HG03097 (cell line): Measurements from ENCODE around the gene LTB4R2.

Experiments used
- ATAC-seq: cut with Tn5 transposase; IDR thresholded peaks from one replicate; pipeline ENCODE4 v1.9.1; 2021; ENCODE audit not compliant: unreplicated experiment, low FRiP score

Gene LTB4R2

DNA sequence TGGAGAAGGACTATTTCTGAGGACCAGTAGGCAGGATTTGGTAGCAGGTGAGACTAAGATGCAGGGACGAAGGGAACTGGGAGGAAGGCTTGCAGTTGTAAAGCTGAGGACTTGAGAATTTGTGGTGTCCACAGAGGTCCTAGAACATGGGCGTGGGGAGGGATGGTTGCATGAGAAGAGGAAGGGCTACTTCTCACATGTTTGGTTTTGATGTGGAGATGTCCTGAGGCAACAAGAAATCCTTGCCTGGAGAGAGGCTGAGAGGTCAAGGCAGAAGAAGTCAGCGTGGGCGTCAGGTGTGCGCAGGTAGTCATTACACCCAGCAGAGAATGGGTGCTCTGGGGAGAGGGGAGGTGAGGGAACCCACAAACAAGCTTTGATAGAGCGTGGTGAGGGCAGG lies 32.9 kb upstream of the LTB4R2 start:
- ATAC-seq, result no peak

DNA sequence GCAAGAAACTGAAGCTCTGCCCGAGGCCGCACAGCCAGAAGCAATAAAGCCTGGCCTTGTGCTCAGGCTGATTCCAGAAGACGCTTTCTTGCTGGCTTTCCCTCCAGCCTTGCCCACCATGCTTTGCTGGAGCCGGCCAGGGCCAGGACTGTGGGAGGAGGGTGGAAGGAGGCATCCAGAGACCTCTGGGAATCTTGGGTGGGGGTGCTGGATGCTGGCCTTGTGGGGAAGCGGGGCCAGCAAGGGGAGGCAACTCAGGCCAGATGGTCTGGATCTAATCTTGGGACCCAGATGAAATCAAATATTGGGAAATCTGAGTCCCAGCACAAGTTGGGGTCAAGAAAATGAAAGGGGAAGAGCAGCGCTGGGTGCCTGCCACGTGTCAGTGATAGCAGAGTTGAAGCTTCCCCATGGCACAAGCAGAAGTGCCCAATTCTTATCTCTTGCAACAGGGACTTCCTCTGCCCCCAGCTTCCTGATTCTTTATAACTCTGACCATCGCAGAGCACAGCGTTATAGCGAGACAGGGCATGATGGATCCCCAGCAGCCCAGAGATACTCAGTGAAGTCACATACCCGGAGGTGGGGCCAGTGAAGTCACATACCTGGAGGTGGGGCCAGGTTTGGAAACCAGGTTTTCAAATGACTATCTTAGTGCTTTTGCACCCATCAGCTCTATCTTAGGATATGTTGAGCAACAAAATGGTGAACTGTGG lies 32.2 kb upstream of the LTB4R2 start:
- ATAC-seq, result no peak

DNA sequence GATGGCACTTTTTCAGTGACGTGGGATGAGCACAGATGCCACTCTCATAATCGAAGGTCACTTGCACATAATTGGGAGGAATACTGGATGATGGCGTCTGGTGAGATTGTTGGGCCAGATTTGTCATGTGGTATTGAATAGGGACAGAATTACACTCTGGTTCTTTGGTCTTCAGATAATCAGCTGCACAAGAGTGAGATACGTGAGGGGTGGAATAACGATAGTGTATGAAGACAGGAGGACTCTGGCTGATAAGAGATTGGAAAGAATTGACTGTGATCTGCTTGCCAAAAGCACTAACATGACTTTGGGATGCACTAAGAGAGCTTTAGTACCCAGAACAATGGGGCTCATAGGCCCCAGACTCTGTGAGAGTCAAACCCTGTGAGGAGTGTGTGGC lies 31.5 kb upstream of the LTB4R2 start:
- no peak for ATAC-seq

DNA sequence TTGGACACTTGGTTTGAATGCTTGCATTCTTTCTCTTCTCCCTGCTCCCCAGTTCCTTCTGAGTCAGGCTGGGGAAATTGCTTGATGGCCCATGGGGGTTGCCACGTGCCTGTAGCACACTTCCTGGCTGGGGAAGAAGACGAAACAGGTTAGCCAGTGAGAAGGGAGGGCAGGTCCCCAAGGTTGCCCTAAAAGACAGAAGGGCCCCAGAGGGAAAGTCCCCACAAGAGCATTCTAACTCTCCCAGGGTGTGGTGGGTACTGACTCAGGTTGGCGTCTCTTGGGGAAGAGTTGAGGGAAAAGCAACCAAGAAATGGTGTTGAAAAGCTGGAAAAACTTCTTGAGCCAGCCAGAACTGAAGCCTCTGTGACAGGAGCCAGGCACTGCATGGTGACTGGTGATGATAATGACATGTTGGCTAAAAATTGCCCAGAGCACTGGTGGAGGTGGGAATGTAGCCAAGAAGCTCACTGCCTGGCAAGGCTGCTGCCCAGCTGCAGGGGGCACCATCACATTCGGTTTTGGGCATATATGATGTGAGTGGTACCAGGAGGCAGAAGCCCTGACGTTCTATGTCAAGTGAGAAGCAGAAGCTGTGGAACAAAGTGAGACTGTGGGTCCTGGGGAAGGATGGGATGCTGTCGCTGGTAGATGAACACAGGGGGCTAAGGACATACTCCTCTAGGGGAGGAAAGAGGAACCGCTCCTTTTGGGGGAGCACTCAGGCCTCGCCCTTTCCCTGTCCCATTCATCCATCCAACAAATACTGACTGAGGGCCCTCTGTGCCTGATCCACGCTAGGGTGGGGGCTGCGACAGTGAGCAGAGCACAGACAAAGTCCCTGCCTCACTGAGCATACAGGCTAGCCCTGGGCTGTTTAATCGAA lies 30.4 kb upstream of the LTB4R2 start:
- ATAC-seq, result no peak

DNA sequence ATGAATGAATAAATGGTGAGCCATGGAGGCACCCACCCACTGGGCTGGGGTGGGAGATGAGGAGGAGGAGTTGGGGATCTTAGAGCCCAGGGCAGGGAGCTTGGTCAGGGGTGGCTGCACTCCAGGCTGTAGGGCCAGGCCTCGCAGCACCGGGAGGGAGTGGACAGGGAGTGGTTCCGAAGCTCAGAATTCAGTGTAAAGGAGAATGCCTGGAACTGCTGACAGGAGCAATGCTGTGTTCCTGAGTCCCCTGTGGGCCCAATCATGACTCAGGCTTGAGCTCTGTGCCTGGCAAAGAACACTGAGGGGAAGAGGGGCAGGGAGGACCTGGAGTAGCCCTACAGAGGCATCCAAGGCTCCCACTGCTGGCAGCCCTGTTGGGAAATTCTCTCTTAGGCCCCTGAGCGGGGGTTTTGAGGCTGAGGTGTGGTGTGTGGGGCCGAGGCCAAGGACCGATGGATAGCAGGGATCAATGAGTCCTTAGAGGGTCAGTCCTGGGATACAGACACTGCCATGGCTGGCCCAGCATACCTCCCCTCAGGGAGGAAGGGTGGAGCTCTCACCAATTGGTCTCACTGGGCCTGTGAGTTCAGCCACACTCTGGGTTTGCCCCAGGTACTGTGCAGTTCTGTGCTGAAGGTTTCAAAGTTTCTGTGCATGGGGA lies 29.0 kb upstream of the LTB4R2 start:
- ATAC-seq, result no peak

DNA sequence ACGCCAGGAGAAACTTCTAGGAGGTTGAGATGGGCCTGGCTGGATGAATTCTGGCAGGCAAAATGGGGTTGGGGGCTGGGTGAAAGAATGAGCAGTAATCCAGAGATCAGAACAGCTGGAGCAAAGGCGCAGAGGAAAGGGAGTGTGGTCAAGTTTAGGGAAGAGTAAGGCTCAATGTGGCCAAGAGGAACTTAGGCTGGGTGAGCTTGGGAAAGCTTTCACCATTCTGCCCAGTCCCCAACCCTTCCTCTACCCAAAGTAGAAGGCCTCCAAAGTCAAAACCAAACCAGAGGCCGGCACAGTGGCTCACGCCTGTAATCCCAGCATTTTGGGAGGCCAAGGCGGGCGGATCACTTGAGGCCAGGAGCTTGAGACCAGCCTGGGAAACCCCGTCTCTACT lies 28.3 kb upstream of the LTB4R2 start:
- ATAC-seq, result no peak

DNA sequence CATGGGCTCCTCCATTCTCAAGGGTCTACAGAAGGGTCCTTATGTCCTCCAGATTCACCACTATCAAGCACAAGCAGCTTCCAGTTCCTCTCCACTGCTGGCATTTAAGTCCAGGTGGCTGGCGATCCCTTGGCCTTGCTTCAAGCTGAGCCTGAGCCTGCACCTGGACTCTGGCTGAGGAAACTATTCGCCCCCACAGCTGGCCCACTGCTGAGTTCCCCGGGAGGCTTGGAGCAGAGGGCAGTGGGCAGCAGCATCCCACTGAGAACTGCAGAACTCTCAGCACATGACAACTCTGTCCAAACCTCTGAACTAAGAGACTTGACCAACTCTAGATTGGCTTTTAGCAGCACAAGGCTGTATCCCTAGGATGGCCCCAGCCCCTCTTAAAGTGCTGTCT lies 27.2 kb upstream of the LTB4R2 start:
- ATAC-seq, result no peak

DNA sequence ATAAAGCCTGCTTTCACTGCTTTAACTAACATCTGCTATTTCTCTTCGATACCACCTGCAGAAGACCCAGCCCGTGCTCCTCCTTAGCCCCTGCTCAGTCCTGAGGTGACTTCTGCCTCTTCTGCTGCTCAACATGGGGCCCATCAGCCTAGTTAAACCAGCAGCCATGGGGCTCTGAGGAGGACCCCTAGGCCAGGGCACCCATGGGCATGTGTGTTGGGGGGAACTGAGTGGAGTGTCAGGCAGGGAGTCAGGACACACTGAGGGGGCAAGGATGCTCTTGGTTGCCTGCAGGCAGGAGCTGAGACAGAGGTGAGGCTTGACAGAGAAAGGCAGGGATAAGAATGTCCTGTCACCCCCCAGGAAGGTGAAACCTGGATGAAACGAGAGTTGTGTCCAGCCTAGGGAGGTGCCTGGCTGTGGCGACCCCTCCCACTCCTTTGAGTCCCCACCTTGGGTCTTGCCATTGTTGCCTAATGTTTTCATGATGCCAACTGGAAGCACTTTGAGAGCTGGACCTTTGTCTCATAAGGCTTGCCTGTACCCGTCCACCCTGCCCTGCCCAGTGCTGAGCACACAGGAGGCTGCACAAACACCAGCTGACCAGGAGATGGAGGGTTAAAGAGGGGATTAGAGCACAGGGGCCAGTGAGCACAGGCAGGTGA lies 26.0 kb upstream of the LTB4R2 start:
- ATAC-seq, result no peak

DNA sequence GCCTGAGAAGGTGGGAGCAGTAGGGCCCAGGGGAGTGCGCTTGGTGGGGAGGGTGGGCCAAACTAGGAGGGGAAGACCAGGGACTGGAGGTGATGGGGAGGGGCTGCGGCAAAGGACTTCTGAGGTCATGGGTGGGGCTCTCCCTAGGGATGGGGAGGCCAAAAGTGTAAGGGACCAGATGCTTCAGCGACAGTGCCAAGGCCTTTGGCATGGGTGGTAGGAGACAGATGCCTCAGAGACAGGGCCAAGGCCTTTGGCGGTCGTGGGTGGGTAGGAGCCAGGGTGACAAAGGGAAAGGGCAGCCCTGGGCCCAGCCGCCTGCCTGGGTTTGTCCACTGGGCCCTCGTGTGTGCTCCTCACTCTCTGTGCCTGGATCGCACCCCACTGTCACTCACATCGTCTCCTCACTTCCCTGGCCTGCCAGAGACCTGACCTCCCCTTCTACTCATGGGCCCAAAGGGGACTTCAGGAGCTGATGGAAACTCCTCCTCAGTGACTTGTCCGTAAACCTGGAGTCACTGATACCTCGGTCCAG lies 25.4 kb upstream of the LTB4R2 start:
- ATAC-seq, result no peak

DNA sequence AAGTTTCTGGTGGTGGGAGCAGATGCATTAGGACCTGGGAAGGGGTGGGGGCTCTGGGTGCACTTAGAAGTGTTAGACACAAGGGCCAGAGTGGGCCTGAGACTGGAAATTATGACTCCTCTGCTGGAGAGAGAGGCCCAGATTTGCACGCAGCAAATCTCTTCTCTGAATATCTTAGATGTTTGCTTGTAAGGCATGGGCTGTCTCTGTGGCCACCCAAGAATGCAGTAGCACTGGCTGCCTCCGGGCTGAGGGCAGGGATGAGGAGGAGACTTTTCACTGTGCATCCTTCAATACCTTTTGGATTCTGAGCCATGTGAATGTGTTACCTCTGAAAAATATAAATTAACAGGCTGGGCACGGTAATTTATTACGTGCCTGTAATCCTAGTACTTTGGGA lies 24.6 kb upstream of the LTB4R2 start:
- no peak for ATAC-seq

DNA sequence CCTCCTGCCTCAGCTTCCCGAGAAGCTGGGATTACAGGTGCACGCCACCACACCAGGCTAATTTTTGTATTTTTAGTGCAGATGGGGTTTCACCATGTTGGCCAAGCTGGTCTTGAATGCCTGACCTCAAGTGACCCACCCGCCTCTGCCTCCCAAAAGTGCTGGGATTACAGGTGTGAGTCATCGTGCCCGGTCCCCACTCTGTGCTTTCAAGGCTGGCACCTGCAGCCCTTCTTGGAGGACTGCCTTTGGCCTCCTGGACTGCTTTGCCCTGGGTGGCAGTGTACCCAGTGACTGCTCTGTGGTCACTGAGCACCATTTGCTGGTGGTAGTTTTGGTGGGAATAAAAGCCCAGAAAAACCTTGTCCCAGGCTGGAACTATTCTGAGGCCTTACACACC lies 22.9 kb upstream of the LTB4R2 start:
- ATAC-seq, result no peak

DNA sequence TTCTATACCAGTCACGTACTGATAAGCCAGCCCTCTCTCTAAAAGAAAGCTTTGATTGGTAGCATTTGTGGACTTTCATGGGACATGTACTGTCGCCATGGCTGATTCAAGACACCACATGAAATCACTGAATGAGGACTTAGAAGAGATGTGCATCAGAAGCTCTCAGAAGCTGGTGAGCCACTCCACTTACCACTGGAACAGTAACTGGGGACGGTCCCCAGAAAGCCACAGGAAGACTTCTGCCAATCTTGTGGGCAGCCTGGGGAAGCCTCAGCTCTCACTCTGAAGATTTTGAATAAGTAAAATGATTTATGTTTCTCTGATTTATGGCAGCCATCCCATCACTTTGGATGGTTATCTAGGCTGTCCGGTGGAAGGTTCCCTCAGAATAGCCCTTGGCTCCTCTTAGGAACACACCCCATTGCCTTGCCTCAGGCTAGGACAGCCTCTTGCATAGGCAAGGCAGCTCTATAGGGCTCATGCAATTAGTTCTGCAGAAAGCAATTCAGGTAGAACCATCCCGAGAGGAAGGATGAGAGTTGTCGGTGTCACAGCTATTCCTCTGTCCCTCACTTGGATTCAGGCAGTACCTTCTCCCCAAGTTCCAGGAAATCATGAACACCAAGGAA lies 20.2 kb upstream of the LTB4R2 start:
- ATAC-seq, result no peak

DNA sequence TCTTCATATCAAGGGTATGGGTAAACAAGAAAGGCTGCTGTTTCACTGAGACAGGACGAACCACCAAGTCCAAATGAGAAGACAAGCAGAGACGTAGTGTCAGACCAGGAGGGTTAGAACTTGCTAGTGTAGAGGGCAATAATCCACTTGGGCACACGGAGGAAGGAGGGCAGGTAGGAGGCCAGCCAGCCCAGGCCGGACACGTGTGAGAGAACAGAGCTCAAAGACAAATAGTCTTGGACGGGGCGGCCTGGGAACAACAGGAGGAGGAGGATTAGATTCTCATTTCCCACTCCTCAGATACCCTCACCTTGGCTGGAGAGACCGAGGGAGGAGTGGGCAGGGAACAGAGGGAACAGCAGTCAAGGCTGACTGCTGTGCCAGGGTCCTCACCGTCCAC lies 19.2 kb upstream of the LTB4R2 start:
- ATAC-seq, result no peak

DNA sequence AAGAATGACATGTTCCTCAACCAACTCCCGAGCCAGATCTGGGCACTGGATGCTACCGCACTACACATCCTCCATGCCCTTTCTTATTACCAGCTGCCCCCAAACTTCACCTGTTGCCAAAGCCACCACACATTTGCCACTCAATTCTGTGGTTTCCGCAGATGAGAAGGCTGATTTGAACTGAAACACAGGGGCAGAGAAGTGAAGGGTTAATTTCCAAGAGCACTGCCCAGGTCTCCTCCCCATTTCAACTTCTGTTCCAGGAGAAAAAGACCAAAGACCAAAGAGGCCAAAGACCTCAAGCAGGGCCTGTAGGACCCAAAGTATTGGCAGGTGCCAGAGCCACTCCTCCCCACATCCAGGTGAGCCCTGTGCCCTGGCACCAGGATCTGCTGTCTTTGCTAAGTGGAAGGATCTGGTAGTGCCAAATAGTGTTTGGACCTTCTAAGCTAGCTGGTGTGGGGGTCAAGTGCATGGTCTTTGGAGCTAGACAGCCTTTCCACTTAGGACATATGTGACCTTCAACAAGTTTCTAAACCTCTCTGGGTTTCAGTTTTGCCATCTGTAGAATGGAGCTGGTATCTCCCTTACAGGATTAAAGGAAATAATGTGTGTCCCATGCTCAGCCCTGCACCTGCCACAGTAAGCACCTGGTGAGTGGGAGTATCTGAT lies 18.4 kb upstream of the LTB4R2 start:
- no peak for ATAC-seq

DNA sequence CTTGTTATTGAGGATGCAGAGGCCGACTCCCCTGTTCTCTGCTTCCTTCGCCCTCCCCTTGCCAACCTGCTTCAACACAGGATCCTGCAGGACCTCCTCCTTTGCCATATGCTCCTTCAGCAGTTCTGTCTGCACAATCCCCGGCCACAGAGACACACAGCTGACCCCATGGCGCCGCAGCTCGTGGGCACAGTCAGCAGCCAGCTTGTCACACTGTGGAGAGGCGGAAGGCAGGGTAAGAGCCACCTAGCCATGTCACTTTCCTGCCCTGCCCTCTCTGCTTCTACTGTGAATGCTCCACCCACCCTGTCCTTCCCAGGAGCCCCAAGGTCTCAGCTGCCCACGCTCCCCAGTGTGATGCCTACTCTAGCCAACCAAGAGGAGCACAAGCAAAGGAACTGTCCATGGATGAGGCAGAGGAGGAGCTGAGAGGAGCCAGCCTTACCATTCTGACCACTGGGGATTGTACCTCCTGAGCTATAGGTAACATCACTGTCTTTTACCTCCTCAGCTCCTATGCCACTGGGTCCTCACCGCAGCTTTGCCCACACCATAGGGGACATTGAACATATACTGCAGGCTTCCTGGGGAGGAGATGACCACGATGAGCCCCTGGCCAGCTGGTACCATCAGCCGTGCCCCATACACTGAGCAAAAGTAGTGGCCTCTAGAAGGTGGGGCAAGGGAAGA lies 17.7 kb upstream of the LTB4R2 start:
- ATAC-seq, result no peak

DNA sequence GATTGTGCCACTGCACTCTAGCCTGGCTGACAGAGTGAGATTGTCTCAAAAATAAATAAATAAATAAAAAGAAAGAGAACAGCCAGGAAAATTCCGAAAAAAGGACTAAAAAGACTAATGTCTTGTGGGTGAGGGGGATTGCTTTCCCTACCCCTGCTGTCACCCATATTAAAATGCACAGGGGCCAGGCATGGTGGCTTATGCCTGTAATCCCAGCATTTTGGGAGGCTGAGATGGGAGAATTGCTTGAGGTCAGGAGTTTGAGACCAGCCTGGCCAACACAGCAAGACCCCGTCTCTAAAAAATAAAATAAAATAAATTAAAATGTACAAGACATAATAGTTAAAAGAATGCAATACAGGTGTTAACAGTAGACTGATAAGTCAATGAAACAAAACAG lies 16.4 kb upstream of the LTB4R2 start:
- no peak for ATAC-seq

DNA sequence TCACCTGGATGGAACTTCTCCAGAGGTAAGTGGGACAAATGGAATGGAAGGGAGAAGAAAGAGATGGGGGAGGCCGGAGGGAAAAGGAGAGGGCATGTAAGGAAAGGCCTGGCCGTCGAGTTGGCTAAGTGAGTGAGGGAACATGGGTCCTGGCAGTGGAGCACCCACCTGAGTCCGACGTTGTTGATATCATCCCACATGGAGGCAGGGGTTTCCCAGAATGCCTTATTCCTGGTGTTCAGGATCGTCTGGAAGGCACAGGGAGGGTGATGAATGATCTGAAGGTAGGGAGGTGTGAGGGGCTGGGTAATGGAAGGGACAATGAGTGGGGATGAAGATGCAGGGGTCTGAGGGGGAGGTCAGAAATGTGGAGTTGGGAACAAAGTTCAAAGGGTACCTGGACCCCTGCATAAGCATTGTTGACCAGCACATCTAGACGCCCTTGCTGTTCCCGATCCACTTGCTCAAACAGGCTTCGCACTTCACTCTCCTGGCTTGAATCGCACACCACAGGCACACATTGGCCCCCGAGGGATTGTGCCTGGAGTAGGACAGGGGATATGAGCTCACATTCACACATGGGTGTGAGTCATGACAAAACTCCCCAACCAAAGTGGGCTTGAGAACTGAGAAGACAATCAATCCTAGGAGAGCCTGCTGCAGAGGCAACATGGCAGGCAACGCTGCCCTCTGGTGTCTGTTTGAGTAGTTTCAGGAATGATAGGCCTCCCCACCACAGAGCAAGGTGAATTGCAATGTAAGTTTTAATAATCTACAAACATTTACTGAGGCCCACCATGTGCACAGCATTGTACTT lies 13.4 kb upstream of the LTB4R2 start:
- ATAC-seq, result peak; percentile 37

DNA sequence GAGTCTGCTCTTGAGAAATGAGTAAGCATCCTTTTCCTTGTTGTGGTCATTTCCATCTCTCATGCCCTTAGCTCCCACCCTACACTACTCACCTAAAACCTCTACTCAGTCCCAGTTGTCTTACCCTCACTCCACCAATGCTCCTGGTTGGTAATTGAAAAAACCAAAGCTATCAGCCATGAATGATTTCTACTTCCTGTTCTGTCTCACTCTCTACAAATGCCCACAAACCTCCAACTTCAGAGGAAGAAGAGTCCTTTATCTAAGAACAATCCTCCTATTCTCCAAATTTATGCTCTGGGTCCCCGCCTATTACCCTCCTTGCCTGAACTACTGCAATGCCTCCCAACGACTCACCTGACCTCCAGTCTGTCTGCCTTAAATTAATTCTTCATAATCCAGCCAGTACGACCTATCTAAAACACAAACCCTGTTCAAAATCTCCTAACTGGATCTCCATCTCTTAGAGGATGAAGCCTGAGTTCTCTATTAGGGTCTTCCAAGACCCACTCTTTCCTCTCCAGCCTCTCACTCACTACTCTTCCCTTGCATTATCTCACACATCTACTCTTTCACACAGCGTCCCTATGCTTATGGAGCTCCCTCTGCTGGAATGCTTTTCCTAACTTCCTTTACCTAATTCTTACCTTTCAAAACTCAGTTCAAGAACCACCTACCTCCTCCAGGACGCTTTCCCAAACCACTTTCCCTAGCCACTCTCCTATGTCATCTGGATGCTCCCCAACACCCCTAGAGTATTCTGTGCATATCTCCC lies 12.6 kb upstream of the LTB4R2 start:
- peak; percentile 37 for ATAC-seq
